IMR-90 (cell line): ENCODE results near the gene C18orf32. TPM values are rescaled to one million over a fixed set of nuclear protein-coding genes. Genes with fewer than 3 reads are reported as not detected.
A peak's percentile ranks its signal among the peaks of the same experiment; 100 is the strongest.

Experiments
- ATAC-seq: fragments of 200-7000 bp; cut with Tn5 transposase; 2 replicates; pipeline ENCODE4 v1.9.1; 2020; ENCODE audit warnings: low read depth, mild to moderate bottlenecking, moderate library complexity
- BruUV-seq: library from RNA; stranded (reverse); fragments of 400-500 nt; replicated peaks from 2 replicates; lab custom pipeline; 2021; lab: Mats Ljungman, UMichigan
- CTCF ChIA-PET: fragments of 300-600 bp; formaldehyde crosslinking; extraction: SDS; loops from one replicate; lab custom pipeline; 2021; ENCODE audit warnings: antibody characterized with exemption; lab: Yijun Ruan, JAX
- POLR2A ChIA-PET: fragments of 300-600 bp; sonication (Branson Sonifier 250); formaldehyde crosslinking; loops from one replicate; lab custom pipeline; 2022; ENCODE audit warnings: antibody characterized with exemption; ENCODE audit not compliant: unreplicated experiment; lab: Charles Lee
- DNase-seq: peaks from one replicate; pipeline ENCODE4 v3.0.0; 2013
- H2AFZ ChIP-seq: replicated peaks from 2 replicates; pipeline ENCODE3; 2013; ENCODE audit warnings: low read length, mild to moderate bottlenecking; ENCODE audit not compliant: poor library complexity
- H2AK5ac ChIP-seq: 2 replicates; pipeline ENCODE4 v1.6.1; 2013; ENCODE audit warnings: low read depth, low read length, inconsistent platforms
- H2AK9ac ChIP-seq: replicated peaks from 2 replicates; pipeline ENCODE3; 2013; ENCODE audit warnings: mild to moderate bottlenecking, low read depth, low read length, moderate library complexity; ENCODE audit not compliant: poor library complexity
- H2BK120ac ChIP-seq: 2 replicates; pipeline ENCODE4 v1.6.1; 2013; ENCODE audit warnings: low read depth, low read length, inconsistent platforms
- H2BK15ac ChIP-seq: 3 replicates; pipeline ENCODE4 v1.6.1; 2013; ENCODE audit warnings: low read depth, low read length, inconsistent platforms
- H2BK20ac ChIP-seq: 2 replicates; pipeline ENCODE4 v1.6.1; 2013; ENCODE audit warnings: low read depth, mild to moderate bottlenecking, inconsistent platforms, low read length, moderate library complexity
- H2BK5ac ChIP-seq: 2 replicates; pipeline ENCODE4 v1.6.1; 2013; ENCODE audit warnings: mild to moderate bottlenecking, low read depth, low read length, inconsistent platforms; ENCODE audit not compliant: poor library complexity, severe bottlenecking
- H3K14ac ChIP-seq: replicated peaks from 2 replicates; pipeline ENCODE4 v1.6.1; 2013; ENCODE audit warnings: low read depth, low read length, inconsistent platforms
- H3K18ac ChIP-seq: 2 replicates; pipeline ENCODE4 v1.6.1; 2013; ENCODE audit warnings: low read depth, low read length, control low read depth
- H3K23ac ChIP-seq: 2 replicates; pipeline ENCODE4 v1.6.1; 2013; ENCODE audit warnings: low read depth, low read length, inconsistent platforms
- H3K27ac ChIP-seq: 2 replicates; pipeline ENCODE4 v1.5.1; 2013; ENCODE audit warnings: mild to moderate bottlenecking, control low read depth, low read length; ENCODE audit not compliant: insufficient read depth
- H3K27me3 ChIP-seq: 2 replicates; pipeline ENCODE4 v1.6.1; 2013; ENCODE audit warnings: low read length; ENCODE audit not compliant: control insufficient read depth, insufficient read depth
- H3K36me3 ChIP-seq: 2 replicates; pipeline ENCODE4 v1.6.1; 2013; ENCODE audit warnings: low read length, mixed read lengths; ENCODE audit not compliant: control insufficient read depth, insufficient read depth
- H3K4ac ChIP-seq: 2 replicates; pipeline ENCODE4 v1.6.1; 2013; ENCODE audit warnings: low read depth, low read length, inconsistent platforms
- H3K4me1 ChIP-seq: 2 replicates; pipeline ENCODE4 v1.6.1; 2013; ENCODE audit warnings: low read length, mixed read lengths; ENCODE audit not compliant: control insufficient read depth, insufficient read depth
- H3K4me2 ChIP-seq: 2 replicates; pipeline ENCODE4 v1.6.1; 2013; ENCODE audit warnings: low read depth, mild to moderate bottlenecking, control low read depth, low read length, moderate library complexity
- H3K4me3 ChIP-seq: 2 replicates; pipeline ENCODE4 v1.5.1; 2013; ENCODE audit warnings: low read depth, mild to moderate bottlenecking, control low read depth, low read length, moderate library complexity; ENCODE audit not compliant: insufficient read depth
- H3K56ac ChIP-seq: 2 replicates; pipeline ENCODE4 v1.6.1; 2013; ENCODE audit warnings: low read length, inconsistent platforms; ENCODE audit not compliant: insufficient read depth; ENCODE audit errors: extremely low read depth
- H3K79me1 ChIP-seq, 2 experiments: 2 replicates each; pipeline ENCODE4 v1.6.1; 2013; ENCODE audit warnings: low read length in 2 of 2, inconsistent platforms in 1 of 2, low read depth in 1 of 2
- H3K9ac ChIP-seq: 2 replicates; pipeline ENCODE4 v1.6.1; 2013; ENCODE audit warnings: low read depth, low read length, control low read depth
- H3K9me1 ChIP-seq: 2 replicates; pipeline ENCODE4 v1.6.1; 2013; ENCODE audit warnings: low read length, inconsistent platforms; ENCODE audit not compliant: insufficient read depth
- H3K9me3 ChIP-seq: 2 replicates; pipeline ENCODE4 v1.6.1; 2013; ENCODE audit warnings: low read length; ENCODE audit not compliant: control insufficient read depth, insufficient read depth
- H4K20me1 ChIP-seq: 2 replicates; pipeline ENCODE4 v1.6.1; 2013; ENCODE audit warnings: low read length, inconsistent platforms; ENCODE audit not compliant: insufficient read depth
- H4K5ac ChIP-seq: 2 replicates; pipeline ENCODE4 v1.6.1; 2013; ENCODE audit warnings: mild to moderate bottlenecking, low read depth, low read length, control low read depth
- H4K8ac ChIP-seq, 2 experiments: 2 replicates each; pipeline ENCODE4 v1.6.1; 2013; ENCODE audit warnings: low read depth in 2 of 2, low read length in 2 of 2, control low read depth in 1 of 2, inconsistent platforms in 1 of 2
- H4K91ac ChIP-seq: 2 replicates; pipeline ENCODE4 v1.6.1; 2013; ENCODE audit warnings: low read depth, low read length, inconsistent platforms; ENCODE audit not compliant: insufficient read depth
- FOS ChIP-seq: fragments of 150-350 bp; IDR thresholded peaks from 2 replicates; pipeline ENCODE4 v1.6.1; 2016; ENCODE audit warnings: low read depth, low read length
- MXI1 ChIP-seq: IDR thresholded peaks from 2 replicates; pipeline ENCODE4 v1.6.1; 2012; ENCODE audit warnings: low read depth, mild to moderate bottlenecking, low read length, moderate library complexity, borderline replicate concordance
- RAD21 ChIP-seq: IDR thresholded peaks from 2 replicates; pipeline ENCODE4 v1.6.1; 2012; ENCODE audit warnings: low read length, improper control_type of control experiment
- RCOR1 ChIP-seq: IDR thresholded peaks from 2 replicates; pipeline ENCODE4 v1.6.1; 2012; ENCODE audit warnings: mild to moderate bottlenecking, low read length, improper control_type of control experiment; ENCODE audit not compliant: insufficient replicate concordance
- WGBS, 2 experiments: methylation state at CpG; one replicate each; pipeline versions ENCODE4 v1.1.5 to v1.1.7; 2013; ENCODE audit warnings: missing lambda C conversion rate in 2 of 2; ENCODE audit not compliant: insufficient read length in 1 of 2; ENCODE audit errors: extremely low coverage in 2 of 2; 5-methylcytosine and 5-hydroxymethylcytosine counted together
- dilution Hi-C: fragments of 300-500 bp; cut with HindIII; formaldehyde crosslinking; loops from one replicate; pipeline ENCODE4 v1.14.3; 2018; ENCODE audit warnings: low sequenced_read_pairs; ENCODE audit not compliant: unreplicated experiment
- in situ Hi-C: fragments of 300-500 bp; cut with MboI; formaldehyde crosslinking; loops from 3 replicates; pipeline ENCODE4 v1.14.3; 2019; ENCODE audit warnings: low sequenced_read_pairs, inconsistent platforms, mixed read lengths
- intact Hi-C: fragments of 100-400 bp; cut with micrococcal nuclease; formaldehyde crosslinking; loops from 2 replicates; pipeline ENCODE4 v1.10.0; 2022
- polyA plus RNA-seq, 3 experiments: library from polyadenylated mRNA; depleted of rRNA; stranded (reverse); fragments of >200 nt; gene quantifications; 2 replicates each; pipeline ENCODE4 v1.2.3, GENCODE V29; 2012; ENCODE audit warnings: low replicate concordance in 1 of 3
- total RNA-seq: library from RNA; depleted of rRNA; stranded (reverse); fragments of >200 nt; gene quantifications from 2 replicates; pipeline ENCODE4 v1.2.3, GENCODE V29; 2012

C18orf32 gene
- total and polyA plus RNA-seq, 2 of the 4 experiments (the other 2 are of a cell fraction): 3.6 to 21.4 TPM

GRCh38 chr18:49491534-49491856, 4.5 kb upstream of the C18orf32 start:
- dilution Hi-C loops (no loop called here), in situ Hi-C loops (loop anchor here (10.0 kb wide), 1 partner anchor 353 kb away; no protein-coding TSS in a partner anchor), intact Hi-C loops (loop anchor here (10.0 kb wide), 1 partner anchor 793 kb away; the partner anchor contains the start of genes CXXC1 and MBD1)
- peak overlapping the region; percentile 97 for H3K14ac ChIP-seq
- peak overlapping the region; percentile 93 for H2AK9ac ChIP-seq
- ChIA-PET POLR2A (no interaction called here), CTCF (no interaction called here)
- peak overlapping the region; percentile 94 for H3K4ac ChIP-seq
- H3K4me3 ChIP-seq: peak overlapping the region; percentile 96
- H2BK15ac ChIP-seq: no peak overlapping the region
- H2BK20ac ChIP-seq: no peak overlapping the region
- WGBS, 2 experiments: no CpG with 5 or more reads among the region's 7 CpGs
- H3K9ac ChIP-seq: peak overlapping the region; percentile 100
- H4K8ac ChIP-seq: peak overlapping the region; percentile 74 to 76
- TF ChIP-seq MXI1 (no peak), FOS (no peak), RAD21 (no peak), RCOR1 (no peak)
- H4K91ac ChIP-seq: peak overlapping the region; percentile 89
- H3K18ac ChIP-seq: peak overlapping the region; percentile 73; the same call in 1 of the 2 replicates
- peaks cover 27% of the 10 kb centered on the region for H4K20me1 ChIP-seq
- peak overlapping the region; percentile 52 for H4K5ac ChIP-seq
- peak overlapping the region; percentile 90 for H3K27ac ChIP-seq
- no peak for DNase-seq
- ATAC-seq: no peak
- peak overlapping the region; percentile 90 for H3K4me2 ChIP-seq
- no peaks in the 10 kb centered on the region for H3K9me3 ChIP-seq
- H2BK5ac ChIP-seq: peak overlapping the region; percentile 78
- no peaks in the 10 kb centered on the region for H3K9me1 ChIP-seq
- H3K36me3 ChIP-seq: peaks cover 19% of the 10 kb centered on the region
- H3K23ac ChIP-seq: peak overlapping the region; percentile 98
- H2AK5ac ChIP-seq: peak overlapping the region; percentile 97
- peaks cover 10 to 11% of the 10 kb centered on the region in 2 experiments; a peak in 2 of 4 replicates for H3K79me1 ChIP-seq
- BruUV-seq: no TSS peak
- no peak overlapping the region for H2BK120ac ChIP-seq
- H2AFZ ChIP-seq: no peak overlapping the region
- H3K4me1 ChIP-seq: no peaks in the 10 kb centered on the region
- H3K27me3 ChIP-seq: no peaks in the 10 kb centered on the region
- H3K56ac ChIP-seq: peak overlapping the region; percentile 93
